HEK293 (cell line): ENCODE results near the gene BHMT2.
A peak's percentile ranks its signal among the peaks of the same experiment; 100 is the strongest.

ENCODE experiments used
- CTCF ChIA-PET: fragments of 350-600 bp; formaldehyde crosslinking; extraction: SDS; loops from one replicate; lab custom pipeline; 2021; ENCODE audit warnings: antibody characterized with exemption; lab: Yijun Ruan, JAX
- POLR2A ChIA-PET: fragments of 300-600 bp; formaldehyde crosslinking; extraction: SDS; loops from one replicate; lab custom pipeline; 2020; ENCODE audit warnings: antibody characterized with exemption, inconsistent platforms; lab: Yijun Ruan, JAX
- H3K27ac ChIP-seq: fragments of 200-500 bp; sonication (Bioruptor generic); 2 replicates; pipeline ENCODE4 v1.5.1; 2014; ENCODE audit warnings: low read depth, low read length, control low read depth, inconsistent platforms; ENCODE audit errors: extremely low read depth
- H3K36me3 ChIP-seq, 2 experiments: fragments of 200-500 bp in 1 of 2; sonication (Bioruptor generic) in 1 of 2; 1 replicate in 1 of 2; 2 replicates in 1 of 2; pipeline ENCODE4 v1.5.1; 2014 to 2017; ENCODE audit warnings: inconsistent platforms in 2 of 2, low read length in 2 of 2; ENCODE audit not compliant: control insufficient read depth in 2 of 2, insufficient read depth in 1 of 2
- H3K4me1 ChIP-seq: fragments of 200-500 bp; sonication (Bioruptor generic); 2 replicates; pipeline ENCODE4 v1.5.1; 2014; ENCODE audit warnings: mild to moderate bottlenecking, low read length, inconsistent platforms; ENCODE audit not compliant: control insufficient read depth, insufficient read depth
- H3K4me3 ChIP-seq: 2 replicates; pipeline ENCODE4 v1.5.1; 2011; ENCODE audit warnings: low read depth, mild to moderate bottlenecking, control low read depth, low read length, moderate library complexity
- H3K9me3 ChIP-seq: fragments of 200-500 bp; sonication (Bioruptor generic); 2 replicates; pipeline ENCODE4 v1.5.1; 2014; ENCODE audit warnings: low read depth, low read length, inconsistent platforms; ENCODE audit not compliant: control insufficient read depth, insufficient read depth
- EGR2 ChIP-seq: fragments of 450-650 bp; formaldehyde crosslinking; IDR thresholded peaks from 2 replicates; pipeline ENCODE4 v1.5.1; 2016; ENCODE audit warnings: low read depth, missing biosample characterization, missing genetic modification characterization
- FEZF1 ChIP-seq: fragments of 450-650 bp; formaldehyde crosslinking; IDR thresholded peaks from 2 replicates; pipeline ENCODE4 v1.5.1; 2016; ENCODE audit warnings: missing biosample characterization, missing genetic modification characterization
- GLI4 ChIP-seq: fragments of 450-650 bp; formaldehyde crosslinking; IDR thresholded peaks from 2 replicates; pipeline ENCODE4 v1.5.1; 2016; ENCODE audit warnings: missing biosample characterization, missing genetic modification characterization
- IKZF3 ChIP-seq: fragments of 450-650 bp; IDR thresholded peaks from 2 replicates; pipeline ENCODE4 v1.5.0; 2018; ENCODE audit warnings: missing biosample characterization, mild to moderate bottlenecking, missing genetic modification characterization, moderate library complexity
- KLF1 ChIP-seq: fragments of 450-650 bp; formaldehyde crosslinking; IDR thresholded peaks from 2 replicates; pipeline ENCODE4 v1.5.1; 2016; ENCODE audit warnings: missing biosample characterization, missing genetic modification characterization
- RBAK ChIP-seq: fragments of 450-650 bp; formaldehyde crosslinking; IDR thresholded peaks from 2 replicates; pipeline ENCODE4 v1.5.1; 2016; ENCODE audit warnings: missing biosample characterization, missing genetic modification characterization
- SCRT1 ChIP-seq: fragments of 450-650 bp; formaldehyde crosslinking; IDR thresholded peaks from 2 replicates; pipeline ENCODE4 v1.5.1; 2016; ENCODE audit warnings: missing biosample characterization, missing genetic modification characterization, borderline replicate concordance
- TRIM28 ChIP-seq: IDR thresholded peaks from 2 replicates; pipeline ENCODE4 v1.6.1; 2011; ENCODE audit warnings: low read length, control low read depth, borderline replicate concordance
- YY1 ChIP-seq: fragments of 450-650 bp; formaldehyde crosslinking; IDR thresholded peaks from 2 replicates; pipeline ENCODE4 v1.5.1; 2018; ENCODE audit warnings: missing biosample characterization, missing genetic modification characterization
- ZBTB26 ChIP-seq: fragments of 450-650 bp; formaldehyde crosslinking; optimal IDR thresholded peaks from 2 replicates; pipeline ENCODE3; 2016; ENCODE audit warnings: missing biosample characterization, mild to moderate bottlenecking, missing genetic modification characterization
- ZFHX2 ChIP-seq: fragments of 450-650 bp; formaldehyde crosslinking; conservative IDR thresholded peaks from 2 replicates; pipeline ENCODE4 v1.5.1; 2016; ENCODE audit warnings: missing biosample characterization, missing genetic modification characterization
- ZFP41 ChIP-seq: fragments of 450-650 bp; formaldehyde crosslinking; IDR thresholded peaks from 2 replicates; pipeline ENCODE4 v1.5.1; 2016; ENCODE audit warnings: missing biosample characterization, missing genetic modification characterization, borderline replicate concordance
- ZFP69B ChIP-seq: fragments of 450-650 bp; formaldehyde crosslinking; IDR thresholded peaks from 2 replicates; pipeline ENCODE4 v1.5.1; 2016; ENCODE audit warnings: missing biosample characterization, missing genetic modification characterization
- ZNF157 ChIP-seq: fragments of 450-650 bp; formaldehyde crosslinking; IDR thresholded peaks from 2 replicates; pipeline ENCODE4 v1.5.1; 2016; ENCODE audit warnings: missing biosample characterization, missing genetic modification characterization
- ZNF239 ChIP-seq: fragments of 450-650 bp; formaldehyde crosslinking; IDR thresholded peaks from 2 replicates; pipeline ENCODE4 v1.5.1; 2016; ENCODE audit warnings: missing biosample characterization, missing genetic modification characterization
- ZNF341 ChIP-seq: fragments of 450-650 bp; formaldehyde crosslinking; IDR thresholded peaks from 2 replicates; pipeline ENCODE4; 2016; ENCODE audit warnings: low read depth, missing biosample characterization, missing genetic modification characterization
- ZNF416 ChIP-seq: fragments of 450-650 bp; formaldehyde crosslinking; IDR thresholded peaks from 2 replicates; pipeline ENCODE4 v1.5.1; 2016; ENCODE audit warnings: missing biosample characterization, missing genetic modification characterization
- ZNF529 ChIP-seq: fragments of 450-650 bp; formaldehyde crosslinking; IDR thresholded peaks from 2 replicates; pipeline ENCODE4 v1.5.1; 2017; ENCODE audit warnings: missing genetic modification characterization, missing biosample characterization; ENCODE audit not compliant: insufficient replicate concordance
- ZNF596 ChIP-seq: fragments of 450-650 bp; IDR thresholded peaks from 2 replicates; pipeline ENCODE4 v1.5.0; 2018; ENCODE audit warnings: missing biosample characterization, mild to moderate bottlenecking, missing genetic modification characterization, moderate library complexity
- ZNF837 ChIP-seq: fragments of 450-650 bp; formaldehyde crosslinking; IDR thresholded peaks from 2 replicates; pipeline ENCODE4 v1.5.1; 2016; ENCODE audit warnings: missing biosample characterization, missing genetic modification characterization
- ZSCAN4 ChIP-seq: fragments of 450-650 bp; formaldehyde crosslinking; IDR thresholded peaks from 2 replicates; pipeline ENCODE4 v1.5.1; 2017; ENCODE audit warnings: missing biosample characterization, missing genetic modification characterization
- TF ChIP-seq, protein P1 (sequence below): fragments of 450-650 bp; formaldehyde crosslinking; IDR thresholded peaks from 2 replicates; pipeline ENCODE4 v1.5.1; 2017; ENCODE audit warnings: missing biosample characterization, missing genetic modification characterization
- TF ChIP-seq, protein P2 (sequence below): fragments of 450-650 bp; formaldehyde crosslinking; IDR thresholded peaks from 2 replicates; pipeline ENCODE4 v1.5.1; 2017; ENCODE audit warnings: missing biosample characterization, missing genetic modification characterization

BHMT2 gene

DNA sequence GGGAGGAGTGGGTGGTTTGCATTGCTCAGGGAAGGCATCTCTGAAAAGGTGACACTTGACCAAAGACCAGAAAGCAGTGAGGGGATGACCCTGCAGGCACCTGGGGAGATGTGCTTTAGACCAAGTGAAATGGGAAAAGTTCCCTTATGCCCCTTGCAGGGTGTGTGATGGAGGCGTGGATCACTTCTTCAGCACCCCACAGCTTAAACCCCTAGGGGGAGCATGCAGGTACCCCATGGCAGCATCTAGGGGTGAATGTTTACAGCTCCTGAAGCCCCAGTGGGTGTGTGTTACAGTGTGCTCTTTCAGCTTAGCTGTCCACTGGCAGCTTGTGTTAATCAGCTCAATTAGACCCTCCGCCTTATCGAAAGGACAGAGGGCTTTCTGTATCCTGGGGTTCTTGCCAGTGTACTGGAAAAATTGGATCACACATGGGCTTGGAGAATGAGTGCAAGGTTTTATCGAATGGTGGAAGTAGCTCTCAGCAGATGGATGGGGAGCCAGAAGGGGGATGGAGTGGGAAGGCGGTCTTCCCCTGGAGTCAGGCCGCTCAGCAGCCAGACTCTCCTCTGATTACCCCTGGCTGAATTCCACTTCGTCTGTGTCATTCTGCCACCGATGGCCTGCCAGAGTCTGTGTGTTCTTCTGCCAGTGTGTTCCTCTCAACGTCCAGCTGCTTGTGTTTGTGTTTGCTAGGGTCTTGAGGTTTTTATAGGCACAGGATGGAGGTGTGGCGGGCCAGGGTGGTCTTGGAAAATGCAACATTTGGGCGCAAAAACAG is 6.3 kb downstream of the BHMT2 start:
- no peaks in the 10 kb centered on the region for H3K4me1 ChIP-seq
- no peaks in the 10 kb centered on the region for H3K9me3 ChIP-seq
- POLR2A ChIA-PET: no interaction called here
- no peaks in the 10 kb centered on the region for H3K36me3 ChIP-seq
- CTCF ChIA-PET: interaction anchor here (0.6 to 2.2 kb wide), 2 partner anchors 51 to 55 kb away, joined by 4 to 10 read pairs; no protein-coding TSS in a partner anchor
- no peak overlapping the region for H3K4me3 ChIP-seq
- no peak overlapping the region for H3K27ac ChIP-seq
- no peak for TF ChIP-seq SCRT1 (tag by site-specific recombination)
- TF ChIP-seq ZNF596: no peak
- no peak for TF ChIP-seq YY1 (tag by site-specific recombination)
- no peak for TF ChIP-seq ZNF239 (tag by site-specific recombination)
- no peak for TF ChIP-seq ZFP41
- TF ChIP-seq FEZF1 (tag by site-specific recombination): no peak
- no peak for TF ChIP-seq ZFP69B (tag by site-specific recombination)
- TF ChIP-seq, protein P1, sequence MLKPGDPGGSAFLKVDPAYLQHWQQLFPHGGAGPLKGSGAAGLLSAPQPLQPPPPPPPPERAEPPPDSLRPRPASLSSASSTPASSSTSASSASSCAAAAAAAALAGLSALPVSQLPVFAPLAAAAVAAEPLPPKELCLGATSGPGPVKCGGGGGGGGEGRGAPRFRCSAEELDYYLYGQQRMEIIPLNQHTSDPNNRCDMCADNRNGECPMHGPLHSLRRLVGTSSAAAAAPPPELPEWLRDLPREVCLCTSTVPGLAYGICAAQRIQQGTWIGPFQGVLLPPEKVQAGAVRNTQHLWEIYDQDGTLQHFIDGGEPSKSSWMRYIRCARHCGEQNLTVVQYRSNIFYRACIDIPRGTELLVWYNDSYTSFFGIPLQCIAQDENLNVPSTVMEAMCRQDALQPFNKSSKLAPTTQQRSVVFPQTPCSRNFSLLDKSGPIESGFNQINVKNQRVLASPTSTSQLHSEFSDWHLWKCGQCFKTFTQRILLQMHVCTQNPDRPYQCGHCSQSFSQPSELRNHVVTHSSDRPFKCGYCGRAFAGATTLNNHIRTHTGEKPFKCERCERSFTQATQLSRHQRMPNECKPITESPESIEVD: no peak
- TF ChIP-seq ZNF837 (tag by site-specific recombination): no peak
- no peak for TF ChIP-seq IKZF3 (tag by site-specific recombination)
- TF ChIP-seq GLI4 (tag by site-specific recombination): no peak
- TF ChIP-seq ZNF157 (tag by site-specific recombination): no peak
- no peak for TF ChIP-seq TRIM28
- no peak for TF ChIP-seq ZNF416

DNA sequence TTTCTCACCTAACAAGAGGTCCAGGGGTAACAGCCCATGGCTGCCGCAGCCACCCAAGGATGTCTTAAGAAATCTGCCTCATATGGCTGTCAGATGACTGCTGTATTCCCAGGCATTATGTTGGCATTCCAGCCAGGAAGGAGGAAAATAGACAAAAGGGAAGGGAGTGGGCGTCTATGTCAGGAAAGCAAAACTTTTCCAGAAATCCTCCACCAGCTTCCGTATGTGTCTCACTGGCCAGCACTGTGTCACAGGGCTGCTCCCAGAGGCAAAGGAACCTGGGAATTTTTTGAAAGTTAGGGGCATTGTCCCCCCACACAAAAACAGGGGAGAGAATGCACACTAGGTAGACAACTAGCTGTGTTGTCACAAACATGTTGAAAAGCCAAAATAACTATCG is 7.3 kb downstream of the BHMT2 start:
- no peaks in the 10 kb centered on the region for H3K36me3 ChIP-seq
- H3K4me1 ChIP-seq: no peaks in the 10 kb centered on the region
- H3K27ac ChIP-seq: no peak overlapping the region
- TF ChIP-seq RBAK (tag by site-specific recombination) (no peak), ZNF529 (no peak), ZNF239 (tag by site-specific recombination) (no peak)
- no peak overlapping the region for H3K4me3 ChIP-seq
- ChIA-PET POLR2A (no interaction called here), CTCF (interaction anchor here (2.4 kb wide), 1 partner anchor 52 kb away, joined by 7 read pairs; no protein-coding TSS in a partner anchor)
- no peaks in the 10 kb centered on the region for H3K9me3 ChIP-seq

DNA sequence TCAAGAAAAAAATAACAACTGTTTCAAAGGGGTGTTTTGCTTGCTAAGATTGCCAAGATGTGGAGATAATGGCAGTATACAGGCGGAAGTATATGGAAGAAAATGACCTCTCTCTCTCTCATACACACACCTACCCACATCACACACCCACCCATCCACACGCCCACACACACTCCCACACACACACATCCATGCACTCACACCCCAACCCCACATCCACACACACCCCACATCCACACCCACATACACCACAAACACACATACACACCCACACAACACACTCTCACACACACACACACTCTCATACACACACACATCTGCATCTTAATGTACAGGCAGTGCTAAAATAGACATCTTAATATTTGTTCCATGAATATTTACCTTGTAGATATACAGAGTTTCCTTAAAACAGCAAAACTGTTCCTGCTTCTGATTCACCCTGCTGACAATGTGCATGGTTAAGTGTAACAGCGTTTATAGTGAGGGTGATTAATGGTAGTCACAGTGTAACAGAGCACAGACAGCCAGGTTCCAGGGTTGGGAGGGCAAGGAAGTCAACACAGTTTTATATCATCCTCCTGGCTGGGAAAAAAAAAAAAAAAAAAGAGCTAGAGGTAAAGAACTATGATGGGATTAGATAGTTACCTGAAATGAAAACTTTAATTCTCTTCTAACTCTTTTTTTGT is 8.3 kb downstream of the BHMT2 start:
- Histone ChIP-seq H3K4me1 (no peaks in the 10 kb centered on the region), H3K4me3 (no peak overlapping the region), H3K27ac (no peak overlapping the region), H3K36me3 (no peaks in the 10 kb centered on the region), H3K9me3 (no peaks in the 10 kb centered on the region)
- CTCF ChIA-PET: interaction anchor here (2.4 kb wide), 1 partner anchor 53 kb away, joined by 7 read pairs; no protein-coding TSS in a partner anchor
- POLR2A ChIA-PET: no interaction called here
- TF ChIP-seq EGR2 (tag by site-specific recombination) (peak; percentile 100), ZNF239 (tag by site-specific recombination) (0 out of 2 replicates have a peak, but pooled peaks have one; percentile 33), ZFHX2 (tag by site-specific recombination) (peak; percentile 100), ZSCAN4 (tag by site-specific recombination) (0 out of 2 replicates have a peak, but pooled peaks have one; percentile 50), ZBTB26 (tag by site-specific recombination) (no peak), ZNF341 (no peak), KLF1 (peak; percentile 13; the same call in 1 of the 2 replicates)
- TF ChIP-seq, protein P2, sequence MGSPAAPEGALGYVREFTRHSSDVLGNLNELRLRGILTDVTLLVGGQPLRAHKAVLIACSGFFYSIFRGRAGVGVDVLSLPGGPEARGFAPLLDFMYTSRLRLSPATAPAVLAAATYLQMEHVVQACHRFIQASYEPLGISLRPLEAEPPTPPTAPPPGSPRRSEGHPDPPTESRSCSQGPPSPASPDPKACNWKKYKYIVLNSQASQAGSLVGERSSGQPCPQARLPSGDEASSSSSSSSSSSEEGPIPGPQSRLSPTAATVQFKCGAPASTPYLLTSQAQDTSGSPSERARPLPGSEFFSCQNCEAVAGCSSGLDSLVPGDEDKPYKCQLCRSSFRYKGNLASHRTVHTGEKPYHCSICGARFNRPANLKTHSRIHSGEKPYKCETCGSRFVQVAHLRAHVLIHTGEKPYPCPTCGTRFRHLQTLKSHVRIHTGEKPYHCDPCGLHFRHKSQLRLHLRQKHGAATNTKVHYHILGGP (tag by site-specific recombination): 0 out of 2 replicates have a peak, but pooled peaks have one; percentile 20
- TF ChIP-seq, all 188 proteins: peak for 6
